GM21360 (cell line): Measurements from ENCODE around the gene ITFG1.
"Not testable (repeated sequence)": the region's sequence is repeated elsewhere in the genome, so short reads cannot be mapped to it uniquely, and the experiment has no call there.

Source experiments
- ATAC-seq: cut with Tn5 transposase; IDR thresholded peaks from one replicate; pipeline ENCODE4 v1.9.1; 2021; ENCODE audit warnings: mild to moderate bottlenecking, moderate library complexity; ENCODE audit not compliant: unreplicated experiment

ITFG1 gene

DNA sequence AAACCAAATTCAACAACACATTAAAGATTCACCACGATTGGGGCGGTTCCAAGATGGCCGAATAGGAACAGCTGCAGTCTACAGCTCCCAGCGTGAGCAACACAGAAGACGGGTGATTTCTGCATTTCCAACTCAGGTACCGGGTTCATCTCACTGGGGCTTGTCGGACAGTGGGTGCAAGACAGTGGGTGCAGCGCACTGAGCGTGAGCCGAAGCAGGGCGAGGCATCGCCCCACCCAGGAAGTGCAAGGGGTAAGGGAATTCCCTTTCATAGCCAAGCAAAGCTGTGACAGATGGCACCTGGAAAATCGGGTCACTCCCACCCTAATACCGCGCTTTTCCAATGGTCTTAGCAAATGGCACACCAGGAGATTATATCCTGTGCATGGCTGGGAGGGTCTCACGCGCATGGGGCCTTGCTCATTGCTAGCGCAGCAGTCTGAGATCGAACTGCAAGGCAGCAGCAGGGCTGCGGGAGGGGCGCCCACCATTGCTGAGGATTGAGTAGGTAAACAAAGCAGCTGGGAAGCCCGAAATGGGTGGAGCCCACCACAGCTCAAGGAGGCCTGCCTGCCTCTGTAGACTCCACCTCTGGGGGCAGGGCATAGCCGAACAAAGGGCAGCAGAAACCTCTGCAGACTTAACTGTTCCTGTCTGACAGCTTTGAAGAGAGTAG, 113.7 kb downstream of the ITFG1 start:
- not testable (repeated sequence) for ATAC-seq

DNA sequence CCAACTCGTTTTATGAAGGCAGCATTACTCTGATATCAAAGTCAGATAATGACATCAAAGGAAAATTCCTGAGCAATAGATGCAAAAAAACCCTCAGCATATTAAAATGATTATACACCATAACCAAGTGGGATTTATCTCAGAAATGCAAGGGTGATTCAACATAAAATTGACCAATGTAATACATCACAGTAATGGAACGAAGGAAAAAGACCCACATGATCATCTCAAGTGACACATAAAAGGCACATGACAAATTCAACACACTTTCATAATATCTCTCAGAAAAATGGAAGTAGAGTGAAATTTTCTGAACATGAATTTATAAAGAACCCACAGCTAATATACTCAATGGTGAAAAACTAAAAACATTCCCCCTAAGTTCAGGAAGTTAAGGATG, 118.8 kb downstream of the ITFG1 start:
- no peak for ATAC-seq

DNA sequence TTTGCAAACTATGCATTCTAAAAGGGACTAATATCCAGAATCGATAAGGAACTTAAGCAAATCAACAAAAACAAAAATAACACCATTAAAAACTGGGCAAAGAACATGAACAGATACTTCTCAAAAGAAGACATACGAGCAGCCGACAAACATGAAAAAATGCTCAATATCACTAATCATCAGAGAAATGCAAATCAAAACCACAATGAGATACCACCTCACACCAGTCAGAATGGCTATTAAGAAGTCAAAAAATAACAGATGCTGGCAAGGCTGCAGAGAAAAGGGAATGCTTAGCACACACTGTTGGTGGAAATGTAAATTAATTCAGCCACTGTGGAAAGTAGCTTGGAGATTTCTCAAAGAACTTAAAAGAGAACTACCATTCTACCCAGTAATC, 130.3 kb downstream of the ITFG1 start:
- ATAC-seq: not testable (repeated sequence)

DNA sequence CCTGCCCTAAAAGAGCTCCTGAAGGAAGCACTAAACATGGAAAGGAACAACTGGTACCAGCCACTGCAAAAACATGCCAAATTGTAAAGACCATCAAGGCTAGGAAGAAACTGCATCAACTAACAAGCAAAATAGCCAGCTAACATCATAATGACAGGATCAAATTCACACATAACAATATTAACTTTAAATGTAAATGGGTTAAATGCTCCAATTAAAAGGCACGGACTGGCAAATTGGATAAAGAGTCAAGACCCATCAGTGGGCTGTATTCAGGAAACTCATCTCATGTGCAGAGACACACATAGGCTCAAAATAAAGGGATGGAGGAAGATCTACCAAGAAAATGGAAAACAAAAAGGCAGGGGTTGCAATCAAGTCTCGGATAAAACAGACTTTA, 136.6 kb downstream of the ITFG1 start:
- not testable (repeated sequence) for ATAC-seq

DNA sequence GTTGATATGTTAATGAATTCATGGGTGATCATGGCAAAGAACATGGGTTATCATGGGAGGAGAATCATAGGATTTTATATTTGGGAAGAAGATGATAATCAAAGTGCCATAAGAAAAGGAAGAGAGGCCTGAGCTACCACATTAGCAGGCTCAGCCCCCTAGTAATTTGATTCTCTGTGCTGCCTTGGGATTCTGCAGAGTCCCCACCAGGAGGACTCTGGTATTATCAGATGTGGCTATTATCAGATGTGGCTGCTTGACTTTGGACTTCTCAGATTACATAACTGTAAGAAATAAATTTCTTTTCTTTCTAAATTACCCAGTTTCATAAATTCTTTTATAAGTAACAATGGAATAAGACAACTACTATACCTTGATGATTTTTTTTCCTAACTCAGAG, 137.6 kb downstream of the ITFG1 start:
- ATAC-seq: no peak

DNA sequence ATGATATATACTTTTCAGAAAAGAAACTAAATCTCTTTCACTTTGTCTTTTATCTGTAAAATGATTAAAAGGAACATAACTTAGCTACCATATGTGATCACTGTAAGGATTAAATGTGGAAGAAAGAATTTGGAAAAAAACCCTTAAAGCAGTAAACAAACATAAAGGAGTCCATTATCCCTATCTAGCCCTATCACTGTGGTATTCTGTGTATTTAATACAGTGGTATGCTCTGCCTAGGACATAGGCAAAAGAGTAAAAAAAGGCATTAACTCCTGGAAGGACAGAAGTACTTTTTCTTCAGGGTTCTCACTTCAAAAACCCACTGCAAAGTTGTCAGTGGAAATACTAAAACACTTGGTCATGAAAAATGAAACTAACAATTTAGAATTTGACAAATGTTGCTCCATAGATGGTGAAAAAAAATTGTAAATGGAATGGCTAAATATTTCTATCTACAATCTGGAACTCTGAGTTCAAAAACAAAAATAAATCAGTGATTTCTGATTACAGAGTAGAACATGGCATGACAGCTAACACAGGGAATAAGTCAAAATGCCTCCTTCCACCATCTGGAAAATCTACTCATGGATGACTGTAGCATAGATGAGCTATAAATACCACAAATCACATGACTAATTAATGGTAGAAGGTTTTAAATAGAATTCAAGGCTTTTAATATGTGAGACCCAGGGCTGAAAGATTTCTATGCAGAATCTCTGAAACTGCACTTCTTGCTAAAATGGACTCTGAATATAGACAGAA, 140.1 kb downstream of the ITFG1 start:
- ATAC-seq: no peak

DNA sequence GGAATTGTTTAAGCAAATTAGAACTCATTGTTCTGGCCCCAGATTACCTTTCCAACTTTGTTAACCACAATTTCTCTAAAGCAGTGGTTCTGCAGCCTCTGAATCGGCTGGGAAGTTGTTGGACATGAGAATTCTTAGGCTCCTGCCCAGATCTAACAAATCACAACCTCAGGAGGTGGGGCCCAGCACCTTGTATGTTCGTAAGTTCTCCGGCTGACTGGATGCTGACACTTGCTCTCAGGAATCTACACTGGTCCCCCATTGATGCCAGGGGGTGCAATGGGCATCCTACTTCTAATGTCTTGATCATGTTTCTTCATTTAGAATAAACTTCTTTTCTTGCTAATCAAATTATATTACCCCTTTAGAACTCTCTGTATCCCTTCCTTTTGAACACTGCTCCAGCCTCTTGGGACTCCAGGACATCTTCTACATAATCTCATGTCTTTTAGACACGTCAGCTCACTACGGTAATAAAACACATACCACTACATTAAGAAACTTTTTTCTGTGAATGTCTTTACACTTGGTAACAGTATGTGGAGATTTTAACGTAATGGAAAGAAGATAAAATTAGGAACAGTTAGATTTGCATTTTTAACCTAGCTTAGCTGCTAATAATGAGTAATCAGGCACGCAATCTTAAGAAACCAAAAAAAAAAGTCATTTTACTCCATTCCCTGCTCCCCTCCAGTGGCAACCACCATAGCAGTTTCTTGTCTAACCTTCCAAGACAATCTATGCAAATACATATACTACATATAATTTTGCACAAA, 143.2 kb downstream of the ITFG1 start:
- ATAC-seq: no peak

DNA sequence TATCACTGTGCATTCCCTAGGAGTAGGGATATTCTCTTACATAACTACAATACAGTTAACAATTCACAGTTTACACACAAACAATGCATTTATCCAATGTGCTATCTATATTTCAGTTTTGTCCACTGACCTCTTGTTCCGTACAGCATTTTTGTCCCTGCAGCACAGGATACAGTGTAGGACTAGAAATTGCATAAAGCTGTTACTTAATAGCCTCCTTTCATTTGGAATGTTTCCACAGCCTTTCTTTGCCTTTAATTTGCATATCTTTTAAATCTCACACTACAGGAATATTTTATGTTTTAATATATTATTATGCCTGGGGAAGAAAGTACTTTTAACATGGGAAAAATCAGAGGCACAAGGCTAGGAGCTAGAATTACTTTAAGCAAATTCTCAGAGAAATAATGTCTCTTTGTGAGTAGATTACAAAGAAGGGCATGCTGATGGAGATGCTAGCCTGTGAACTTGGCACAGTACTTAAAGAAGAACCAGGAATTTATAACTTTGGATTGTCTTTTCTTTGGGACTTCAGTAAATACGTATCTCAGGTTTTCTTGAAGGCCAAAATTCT, 144.3 kb downstream of the ITFG1 start:
- no peak for ATAC-seq

DNA sequence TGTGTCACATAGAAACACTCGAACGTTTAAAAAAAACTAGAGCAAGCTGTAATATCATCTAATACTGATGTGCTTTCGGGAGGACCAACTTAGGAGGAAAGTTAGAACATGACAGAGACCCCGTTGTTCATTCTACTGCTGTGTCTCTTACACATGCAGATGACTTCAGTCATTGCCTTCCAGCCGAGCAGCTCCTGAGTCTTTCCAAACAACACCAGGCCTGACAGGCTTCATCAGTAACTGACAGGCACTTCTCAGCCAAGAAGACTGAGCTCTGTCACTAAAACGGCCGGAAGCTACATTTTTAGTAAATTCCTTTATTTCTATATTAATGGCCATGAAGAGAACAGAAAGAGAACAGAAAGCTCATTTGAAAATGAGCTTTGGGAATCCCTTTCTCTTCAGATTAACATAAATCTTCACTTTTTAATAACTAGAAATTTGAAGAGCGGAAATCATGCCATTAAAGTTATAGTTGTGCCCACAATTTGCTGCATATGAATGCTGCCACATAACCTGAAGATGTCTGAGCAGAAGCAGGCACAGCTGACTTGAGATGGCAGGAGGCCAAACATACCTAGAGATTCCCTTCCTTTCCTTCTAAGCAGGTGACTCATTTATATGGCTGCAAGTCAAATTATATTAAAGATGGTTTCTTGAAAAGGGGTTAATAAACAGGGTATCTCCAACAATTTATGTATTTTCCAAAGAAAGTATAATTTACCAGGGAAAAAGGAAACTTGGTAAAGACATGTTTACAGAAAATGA, 148.9 kb downstream of the ITFG1 start:
- ATAC-seq: no peak

DNA sequence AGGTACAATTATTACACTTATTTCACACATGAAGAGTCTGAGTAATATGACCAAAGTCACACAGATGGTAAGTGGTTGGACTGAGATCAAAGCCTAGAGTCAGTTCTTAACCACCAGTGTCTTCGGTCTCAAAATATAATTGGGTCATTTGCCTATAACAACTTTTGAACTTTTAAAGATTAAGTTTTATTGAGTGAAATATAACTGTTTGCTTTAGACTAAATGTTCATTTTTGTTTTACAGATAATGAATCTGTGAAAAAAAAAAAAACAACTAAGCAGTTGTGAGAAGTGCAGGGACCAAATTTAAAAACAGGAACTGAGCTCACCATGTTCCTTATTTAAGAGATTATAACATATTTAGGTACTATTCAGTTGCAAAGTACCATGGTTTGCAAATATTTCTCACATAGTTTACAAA, 150.1 kb downstream of the ITFG1 start:
- peak; percentile 84 for ATAC-seq

DNA sequence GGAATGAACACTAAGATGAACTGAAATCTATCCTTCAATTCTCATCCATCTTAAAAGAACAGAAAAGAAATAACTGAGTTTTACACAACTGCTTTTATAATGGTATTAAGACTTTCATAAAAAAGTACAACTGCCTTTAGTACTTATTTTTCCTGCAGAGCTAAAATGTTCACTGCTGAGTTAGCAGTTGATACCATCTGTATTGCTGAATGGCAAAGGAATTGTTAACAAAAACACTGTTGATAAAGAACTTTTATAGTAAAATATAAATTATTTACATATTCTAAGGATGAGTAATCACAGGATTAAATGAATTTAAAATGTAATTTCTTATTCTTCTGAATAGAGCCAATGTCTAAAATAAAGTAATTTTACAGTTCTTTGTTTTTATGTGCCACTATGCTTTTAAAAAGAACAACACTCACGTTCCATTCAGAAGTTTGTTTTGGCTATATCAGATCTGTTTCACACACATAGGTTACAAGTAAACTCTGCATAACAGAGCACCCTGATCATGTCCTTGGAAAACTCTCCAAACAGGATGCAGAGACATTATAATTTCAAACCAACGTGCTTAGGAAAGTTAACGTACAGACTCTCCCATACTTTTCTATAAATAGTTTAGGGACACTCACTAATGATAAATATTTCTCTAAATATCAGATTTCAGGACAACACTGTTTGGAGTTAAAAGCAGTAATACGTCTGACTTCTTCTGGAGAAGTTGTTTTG, 151.1 kb downstream of the ITFG1 start:
- ATAC-seq: no peak

DNA sequence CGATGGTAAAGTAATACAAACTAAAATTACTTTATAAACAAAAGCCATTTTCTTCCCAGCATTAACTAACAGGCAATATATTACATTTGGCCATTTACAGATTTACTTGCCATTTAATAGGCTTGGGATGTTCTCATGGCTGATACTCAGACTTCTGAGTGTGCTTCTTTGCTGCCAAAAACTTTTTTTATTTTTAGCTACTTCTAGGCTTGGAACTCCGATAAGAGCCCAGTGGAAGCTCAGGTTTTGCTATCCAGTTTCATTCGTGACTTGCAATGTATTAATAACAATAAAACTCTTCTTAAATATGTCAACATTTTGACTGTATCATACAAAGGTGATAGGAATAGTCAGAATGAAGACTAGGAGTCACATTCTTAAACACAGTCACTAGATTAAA, 152.3 kb downstream of the ITFG1 start:
- ATAC-seq: no peak

DNA sequence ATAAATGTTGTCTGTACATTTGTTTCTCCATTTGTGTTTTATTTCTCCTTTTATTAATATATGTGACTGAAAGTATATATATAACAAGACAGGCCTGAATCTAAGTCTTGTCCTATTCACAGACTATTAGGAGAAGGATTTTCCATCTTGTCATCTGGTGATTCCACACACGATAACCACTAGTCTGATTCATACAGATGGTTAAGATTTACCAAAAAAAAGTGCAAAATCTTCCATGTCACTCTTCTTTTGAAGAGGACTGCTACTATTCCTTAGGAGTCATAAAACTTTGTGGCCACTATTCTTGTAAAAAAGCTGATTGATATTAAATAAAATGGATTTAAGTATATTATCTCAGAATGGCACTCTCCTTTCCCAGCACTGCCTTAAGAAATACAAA, 156.3 kb downstream of the ITFG1 start:
- no peak for ATAC-seq

DNA sequence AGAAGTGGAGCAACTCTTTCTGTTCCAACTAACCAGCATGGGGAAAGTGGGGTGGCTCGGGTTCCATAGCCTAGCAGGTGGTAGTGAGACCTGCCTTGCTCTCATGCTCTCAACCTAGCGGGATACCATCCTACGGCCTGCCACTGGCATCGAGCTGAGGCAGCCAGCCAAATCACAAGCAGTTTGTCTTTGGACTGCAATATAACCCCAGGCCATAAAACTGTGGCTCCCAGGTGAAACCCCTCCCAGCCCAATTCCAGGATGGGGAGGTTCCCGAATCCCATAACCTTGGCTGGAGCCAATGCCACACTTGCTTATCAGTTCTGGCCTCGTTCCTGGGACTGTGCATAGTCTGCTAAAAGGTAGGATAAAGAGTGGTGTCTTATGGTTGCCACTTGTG, 161.3 kb downstream of the ITFG1 start:
- no peak for ATAC-seq

DNA sequence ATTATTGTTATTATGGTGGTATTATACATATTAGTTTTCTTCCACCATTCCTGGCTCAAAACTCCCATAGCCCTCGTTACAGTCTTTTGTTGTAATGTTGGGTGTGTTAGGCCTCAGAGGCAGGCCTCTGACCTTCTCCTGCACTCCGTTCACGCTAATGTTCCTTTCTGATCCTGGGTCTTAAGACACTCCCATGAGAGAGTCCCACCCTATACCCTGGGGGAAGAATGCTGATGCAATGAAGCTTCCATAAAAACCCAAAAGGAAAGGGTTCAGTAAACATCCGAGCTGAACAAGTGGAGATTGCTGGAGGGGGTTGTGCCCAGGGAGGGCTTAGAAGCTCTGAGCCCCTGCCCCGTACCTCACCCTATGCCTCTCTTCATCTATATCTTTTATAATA, 175.9 kb downstream of the ITFG1 start:
- ATAC-seq: no peak

DNA sequence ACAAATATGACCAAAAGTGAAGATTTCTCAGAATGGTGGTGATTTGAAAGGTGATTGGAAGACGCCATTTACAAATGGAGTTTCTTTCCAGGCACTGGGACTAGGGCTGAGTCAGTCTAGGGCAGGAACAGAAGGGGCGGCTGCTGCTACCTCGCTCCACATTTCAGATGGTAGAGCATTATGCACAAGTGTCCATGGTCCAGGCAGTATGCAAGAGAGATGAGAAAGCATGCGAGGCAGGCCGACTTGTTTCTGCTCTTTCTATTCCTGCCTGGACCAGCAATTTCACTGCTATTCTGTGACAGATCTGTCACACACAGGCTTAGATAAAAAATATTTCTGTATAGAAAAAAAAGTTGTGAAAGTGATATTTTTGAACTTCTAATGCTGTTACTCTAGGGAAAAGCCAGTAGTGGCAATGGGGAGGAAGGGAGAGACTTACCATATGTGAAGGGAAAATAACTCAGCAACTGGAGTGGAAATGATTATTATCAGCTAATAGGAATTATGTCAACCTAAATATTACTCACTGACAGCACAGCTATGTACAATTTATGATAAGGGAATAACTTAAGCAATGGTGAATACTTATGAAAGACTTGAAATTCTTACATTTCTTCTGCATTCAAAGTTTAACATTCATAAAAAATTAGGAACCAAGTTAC, 182.4 kb downstream of the ITFG1 start:
- ATAC-seq: no peak

DNA sequence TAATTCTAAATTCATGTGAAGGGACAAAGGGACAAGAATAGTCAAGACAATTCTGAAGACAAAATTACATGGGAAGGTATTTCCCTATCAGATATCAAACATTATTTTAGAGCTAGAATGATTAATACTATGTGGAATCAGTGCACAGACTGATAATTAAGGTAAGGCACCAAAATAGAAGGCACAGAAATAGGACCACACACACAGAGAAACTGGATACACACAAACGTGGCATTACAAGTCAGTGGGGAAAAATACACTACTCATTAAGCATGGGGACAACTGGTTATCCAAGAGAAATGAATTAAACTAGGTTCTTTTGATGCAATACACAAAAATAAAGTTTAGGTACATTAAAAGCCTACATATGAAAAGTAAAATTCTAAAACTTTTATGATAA, 184.3 kb downstream of the ITFG1 start:
- no peak for ATAC-seq

DNA sequence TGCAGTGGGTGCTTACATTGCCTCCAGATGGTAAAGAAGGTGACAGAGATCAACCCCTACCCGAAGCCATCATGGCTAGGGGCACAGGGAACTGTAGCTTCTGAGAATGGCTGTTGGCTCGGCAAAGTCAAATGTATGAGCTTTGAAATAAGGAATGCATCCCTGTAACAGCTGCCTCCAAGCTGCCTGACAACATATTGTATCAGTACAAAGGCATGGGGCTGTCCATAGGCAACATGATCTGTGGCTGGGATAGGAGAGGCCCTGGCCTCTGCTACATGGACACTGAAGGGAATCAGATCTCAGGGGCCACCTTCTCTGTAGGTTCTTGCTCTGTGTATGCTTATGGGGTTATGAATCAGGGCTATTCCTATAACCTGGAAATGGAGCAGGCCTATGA, 197.9 kb downstream of the ITFG1 start:
- no peak for ATAC-seq

DNA sequence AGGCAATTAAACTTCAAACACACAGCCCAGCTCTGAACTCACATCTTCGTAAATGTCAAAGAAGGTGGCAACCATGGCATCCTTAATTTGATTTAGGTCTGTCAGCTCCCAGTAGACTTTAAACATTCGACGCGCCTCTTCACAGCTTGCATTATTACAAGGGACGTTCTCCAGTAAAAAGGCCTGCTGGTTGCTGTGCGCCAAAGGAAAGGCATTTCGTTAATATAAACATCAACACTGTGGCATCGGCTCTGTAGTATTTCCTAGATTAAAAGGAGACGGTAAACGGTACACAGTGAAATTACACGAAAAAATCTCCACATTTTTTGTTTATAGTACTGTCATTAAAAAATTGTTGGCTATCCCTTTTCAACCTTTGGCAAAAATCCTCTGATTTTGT, 200.4 kb downstream of the ITFG1 start:
- no peak for ATAC-seq
